Omental fat pad (tissue), 4 donors: ENCODE results near the gene FOXA2. TPM values are rescaled to one million over a fixed set of nuclear protein-coding genes. Genes with fewer than 3 reads are reported as not detected.

Experiments
- ATAC-seq: fragments of 150-250 bp; one replicate; pipeline ENCODE4 v1.9.1; 2016; ENCODE audit warnings: mild to moderate bottlenecking, moderate library complexity; ENCODE audit not compliant: low FRiP score
- DNase-seq: peaks from one replicate; pipeline ENCODE4 v3.0.0-alpha.2; 2019; ENCODE audit warnings: low spot score
- total RNA-seq, 4 donors: library from RNA; depleted of rRNA; stranded (reverse); fragments of >200 nt; gene quantifications; one replicate each; pipeline ENCODE4 v1.1.0, GENCODE V29; 2016
- TF ChIP-seq, protein P1 (sequence below), 3 donors: fragments of 450-650 bp; IDR thresholded peaks; one replicate each; pipeline ENCODE4 v1.5.1; 2016 to 2017; ENCODE audit warnings: antibody characterized with exemption in 3 of 3, mild to moderate bottlenecking in 3 of 3, moderate library complexity in 2 of 3

FOXA2 gene
- total RNA-seq, 4 donors from 2014 or later, result 0.19 TPM; not detected in 3

DNA sequence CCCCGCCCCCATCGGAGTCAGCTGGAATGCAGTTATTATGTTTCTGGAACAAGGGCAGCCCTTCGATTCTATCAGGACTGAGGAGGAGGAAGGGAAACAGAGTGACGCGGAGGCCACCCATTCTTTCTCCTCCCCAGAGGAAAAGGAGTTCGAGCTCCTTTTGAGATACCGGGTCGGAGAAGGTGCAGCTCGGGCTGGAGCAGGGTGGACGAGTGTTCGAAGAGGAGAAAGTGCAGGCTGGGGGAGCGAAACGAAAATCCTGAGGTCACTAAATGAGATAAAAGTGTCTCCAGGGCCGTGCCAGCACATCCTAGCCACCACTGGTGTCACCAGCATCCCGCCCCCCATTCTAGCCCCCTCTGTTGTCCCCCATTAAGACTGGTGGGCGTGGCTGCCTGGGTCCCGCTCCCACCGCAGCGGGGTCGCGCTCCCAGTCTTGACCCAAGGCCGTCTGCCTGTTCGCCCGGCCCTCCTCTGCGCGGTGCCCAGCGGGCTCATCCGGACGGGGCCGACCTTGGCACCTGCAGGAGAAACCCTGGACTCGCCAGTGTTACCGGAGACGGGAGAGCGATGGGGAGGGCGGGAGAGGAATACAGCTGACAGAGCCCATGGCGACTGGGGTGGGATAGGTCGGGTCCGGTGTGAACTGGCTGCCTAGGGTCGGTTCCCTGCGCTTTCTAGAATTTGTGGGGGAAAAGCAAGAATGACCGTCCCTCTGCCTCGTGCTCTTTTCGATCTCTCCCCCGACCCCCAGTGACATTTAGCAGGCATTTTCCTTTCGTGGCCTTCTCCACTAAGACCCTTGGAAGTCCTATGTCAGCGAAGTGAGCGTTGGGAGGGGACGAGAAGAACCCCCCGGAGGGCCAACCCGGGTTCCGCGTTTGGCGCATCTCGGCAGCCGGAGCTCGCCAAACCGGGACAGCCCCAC lies 16.2 kb downstream of the FOXA2 start:
- DNase-seq (no peak), ATAC-seq (no peak)

DNA sequence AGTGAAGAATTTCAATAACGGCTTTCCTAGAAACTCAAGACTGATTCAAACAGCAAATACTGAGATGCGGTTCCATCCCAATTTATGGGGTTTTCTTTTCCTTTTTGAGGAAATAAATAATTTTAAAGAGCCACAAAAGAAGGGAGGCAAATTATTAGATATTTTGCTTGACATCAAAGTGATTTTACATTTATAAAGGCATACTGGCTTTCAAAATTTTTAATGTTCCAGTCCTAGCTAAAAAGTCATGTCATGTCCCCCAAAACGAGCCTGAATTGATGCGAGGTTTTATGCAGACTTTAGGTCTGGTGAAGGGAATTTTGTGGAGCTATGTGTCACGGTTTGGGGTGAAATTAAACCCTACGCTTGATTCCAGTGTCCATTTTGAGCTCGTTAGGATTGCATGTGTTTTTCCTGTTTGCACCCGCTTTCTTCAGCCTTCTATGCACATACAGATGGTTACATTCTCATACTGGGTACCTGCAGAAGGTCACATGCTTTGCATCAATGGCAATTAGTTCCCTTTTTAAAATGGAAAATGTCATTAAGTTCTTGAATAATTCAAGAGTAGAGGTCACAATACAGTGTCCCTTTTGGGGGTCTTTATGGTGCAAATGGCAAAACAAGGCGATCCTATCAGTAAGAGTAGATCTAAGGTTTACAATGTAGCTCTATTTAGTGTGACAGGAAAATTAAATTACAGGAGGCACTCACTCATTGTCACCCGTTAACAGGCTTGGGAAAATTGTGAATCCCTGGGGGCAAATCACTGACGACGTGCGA lies 17.3 kb downstream of the FOXA2 start:
- no peak for DNase-seq
- ATAC-seq, result no peak
- TF ChIP-seq, protein P1, sequence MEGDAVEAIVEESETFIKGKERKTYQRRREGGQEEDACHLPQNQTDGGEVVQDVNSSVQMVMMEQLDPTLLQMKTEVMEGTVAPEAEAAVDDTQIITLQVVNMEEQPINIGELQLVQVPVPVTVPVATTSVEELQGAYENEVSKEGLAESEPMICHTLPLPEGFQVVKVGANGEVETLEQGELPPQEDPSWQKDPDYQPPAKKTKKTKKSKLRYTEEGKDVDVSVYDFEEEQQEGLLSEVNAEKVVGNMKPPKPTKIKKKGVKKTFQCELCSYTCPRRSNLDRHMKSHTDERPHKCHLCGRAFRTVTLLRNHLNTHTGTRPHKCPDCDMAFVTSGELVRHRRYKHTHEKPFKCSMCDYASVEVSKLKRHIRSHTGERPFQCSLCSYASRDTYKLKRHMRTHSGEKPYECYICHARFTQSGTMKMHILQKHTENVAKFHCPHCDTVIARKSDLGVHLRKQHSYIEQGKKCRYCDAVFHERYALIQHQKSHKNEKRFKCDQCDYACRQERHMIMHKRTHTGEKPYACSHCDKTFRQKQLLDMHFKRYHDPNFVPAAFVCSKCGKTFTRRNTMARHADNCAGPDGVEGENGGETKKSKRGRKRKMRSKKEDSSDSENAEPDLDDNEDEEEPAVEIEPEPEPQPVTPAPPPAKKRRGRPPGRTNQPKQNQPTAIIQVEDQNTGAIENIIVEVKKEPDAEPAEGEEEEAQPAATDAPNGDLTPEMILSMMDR (IDR thresholded peaks at IDR 0.05), result no peak

More for the DNA sequence above, 16.2 kb downstream of the FOXA2 start:
- TF ChIP-seq, protein P1 (IDR thresholded peaks at IDR 0.05), result no peak

DNA sequence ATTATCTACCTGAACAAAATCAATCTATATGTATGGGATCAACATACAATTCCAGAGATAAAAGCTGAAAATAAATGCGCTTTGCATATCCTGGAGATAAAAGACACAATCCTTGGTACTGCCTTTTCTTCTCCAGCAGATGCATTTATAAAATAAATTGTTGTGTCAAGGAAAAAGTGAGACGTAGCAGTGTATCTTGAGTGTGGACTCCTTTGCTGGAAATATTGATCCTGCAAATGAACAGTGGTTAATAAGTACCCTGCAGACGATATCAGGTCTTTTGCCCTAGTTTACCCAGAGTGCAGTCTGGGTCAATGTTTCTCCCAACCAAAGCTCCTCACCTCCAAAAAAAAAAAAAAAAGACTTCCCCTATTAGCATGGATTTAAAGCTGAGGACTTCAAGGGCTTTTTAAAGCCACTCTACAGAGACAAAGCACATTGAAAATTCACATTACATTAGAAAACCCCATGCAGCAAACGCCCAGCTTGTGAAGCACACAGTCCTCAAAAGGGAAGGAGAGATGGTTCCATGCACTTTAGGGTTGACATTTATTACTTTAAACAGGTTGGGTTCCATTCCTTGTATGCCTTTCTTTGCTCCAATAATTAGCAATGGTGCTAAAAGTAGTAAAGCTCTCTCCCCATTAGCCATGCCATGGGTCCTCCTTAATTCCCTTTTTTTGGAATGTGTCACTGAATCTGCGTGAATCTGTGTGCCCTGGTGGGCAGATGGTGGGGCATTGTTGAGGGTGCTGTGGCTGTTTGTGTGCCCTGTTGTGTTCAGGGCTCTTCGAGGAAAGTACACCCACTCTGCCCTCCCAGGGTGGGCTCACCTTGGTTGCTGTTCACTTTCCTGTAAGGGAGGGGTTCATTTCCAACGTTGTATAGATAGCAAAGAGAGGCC lies 21.1 kb downstream of the FOXA2 start:
- ATAC-seq (no peak), DNase-seq (no peak)
- TF ChIP-seq, protein P1 (IDR thresholded peaks at IDR 0.05), result no peak

DNA sequence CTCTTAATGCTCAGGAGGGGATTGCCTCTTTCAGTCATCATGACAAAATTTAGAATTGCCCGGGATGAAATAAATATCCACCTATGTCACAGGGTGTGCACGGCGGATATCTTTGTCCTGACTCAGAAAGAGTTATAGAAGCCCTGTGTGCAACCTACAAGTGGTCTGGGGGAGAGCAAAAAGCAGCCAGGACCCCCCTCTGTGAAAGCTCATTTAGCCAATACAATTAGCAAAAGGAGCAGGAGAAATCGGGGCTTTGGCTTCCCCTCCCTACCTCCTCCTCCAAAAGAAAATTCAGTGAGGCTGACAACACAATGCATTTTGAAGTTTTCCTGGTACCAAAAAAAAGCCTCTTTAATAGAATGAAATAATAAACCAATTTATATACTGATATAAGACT lies 21.8 kb downstream of the FOXA2 start:
- TF ChIP-seq, protein P1 (IDR thresholded peaks at IDR 0.05), result no peak
- DNase-seq (no peak), ATAC-seq (no peak)

DNA sequence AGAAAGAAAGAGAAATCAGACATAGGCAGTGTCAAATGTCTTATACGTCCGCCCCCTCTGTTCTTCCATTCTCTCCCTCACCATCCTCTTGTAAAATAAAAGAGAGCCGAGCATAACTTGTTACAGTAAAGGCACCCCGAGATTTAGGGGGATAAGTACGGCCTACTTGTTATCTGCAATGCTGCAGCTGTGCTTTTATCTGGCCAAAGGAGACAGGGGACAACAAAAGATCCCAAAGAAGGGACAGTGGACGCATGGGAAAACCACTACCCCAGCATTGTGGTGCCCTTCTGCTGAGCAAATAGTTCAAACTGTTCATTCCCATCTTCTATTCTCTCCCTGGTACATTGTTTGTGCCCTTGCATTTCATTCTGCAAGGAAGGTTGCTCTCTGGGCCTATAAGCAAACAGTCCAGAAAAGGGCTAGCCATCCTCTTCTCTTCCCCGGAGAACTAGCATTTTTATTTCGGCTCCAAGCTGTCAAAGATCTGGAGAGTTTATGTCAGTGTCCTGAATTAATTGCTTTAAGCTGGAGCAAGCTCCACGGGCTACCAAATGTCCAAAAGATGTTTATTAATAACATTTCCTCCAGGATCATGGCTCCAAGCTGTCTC lies 22.3 kb downstream of the FOXA2 start:
- DNase-seq (no peak), ATAC-seq (no peak)
- TF ChIP-seq, protein P1 (IDR thresholded peaks at IDR 0.05), result no peak

DNA sequence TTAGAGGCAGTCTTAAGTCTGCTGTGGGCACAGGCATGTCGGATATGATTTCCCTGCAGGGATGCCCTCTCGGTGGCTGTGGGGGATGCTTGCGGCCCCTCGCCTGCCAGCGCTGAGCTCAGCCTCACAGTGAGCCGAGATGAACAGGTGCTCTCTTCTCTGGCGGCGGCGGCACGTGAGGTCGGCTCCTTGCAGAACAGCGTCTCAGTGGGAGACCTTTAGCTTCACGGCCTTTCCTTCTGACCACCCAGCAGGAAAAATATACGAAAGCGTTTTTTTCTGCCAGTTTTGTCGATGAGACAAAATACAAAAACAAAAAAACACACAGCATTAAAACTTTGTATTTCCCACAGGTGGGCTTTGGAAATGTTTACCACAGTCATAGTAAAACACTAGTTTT lies 23.6 kb downstream of the FOXA2 start:
- TF ChIP-seq, protein P1 (IDR thresholded peaks at IDR 0.05), result no peak
- DNase-seq (no peak), ATAC-seq (no peak)
